VCaP (cell line): ENCODE data around the gene LTN1.

Source experiments
- H3K27ac ChIP-seq: fragments of 450-650 bp; 2 replicates; pipeline ENCODE4 v1.5.1; 2017
- TF ChIP-seq, protein P1 (sequence below): fragments of 450-650 bp; conservative IDR thresholded peaks from 2 replicates; pipeline ENCODE4 v1.5.1; 2017; ENCODE audit warnings: mild to moderate bottlenecking, moderate library complexity

LTN1 gene

GRCh38 chr21:28906236-28906635, 86.4 kb downstream of the LTN1 start:
- TF ChIP-seq, protein P1, sequence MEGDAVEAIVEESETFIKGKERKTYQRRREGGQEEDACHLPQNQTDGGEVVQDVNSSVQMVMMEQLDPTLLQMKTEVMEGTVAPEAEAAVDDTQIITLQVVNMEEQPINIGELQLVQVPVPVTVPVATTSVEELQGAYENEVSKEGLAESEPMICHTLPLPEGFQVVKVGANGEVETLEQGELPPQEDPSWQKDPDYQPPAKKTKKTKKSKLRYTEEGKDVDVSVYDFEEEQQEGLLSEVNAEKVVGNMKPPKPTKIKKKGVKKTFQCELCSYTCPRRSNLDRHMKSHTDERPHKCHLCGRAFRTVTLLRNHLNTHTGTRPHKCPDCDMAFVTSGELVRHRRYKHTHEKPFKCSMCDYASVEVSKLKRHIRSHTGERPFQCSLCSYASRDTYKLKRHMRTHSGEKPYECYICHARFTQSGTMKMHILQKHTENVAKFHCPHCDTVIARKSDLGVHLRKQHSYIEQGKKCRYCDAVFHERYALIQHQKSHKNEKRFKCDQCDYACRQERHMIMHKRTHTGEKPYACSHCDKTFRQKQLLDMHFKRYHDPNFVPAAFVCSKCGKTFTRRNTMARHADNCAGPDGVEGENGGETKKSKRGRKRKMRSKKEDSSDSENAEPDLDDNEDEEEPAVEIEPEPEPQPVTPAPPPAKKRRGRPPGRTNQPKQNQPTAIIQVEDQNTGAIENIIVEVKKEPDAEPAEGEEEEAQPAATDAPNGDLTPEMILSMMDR = no peak
- no peak overlapping the region for H3K27ac ChIP-seq

DNA sequence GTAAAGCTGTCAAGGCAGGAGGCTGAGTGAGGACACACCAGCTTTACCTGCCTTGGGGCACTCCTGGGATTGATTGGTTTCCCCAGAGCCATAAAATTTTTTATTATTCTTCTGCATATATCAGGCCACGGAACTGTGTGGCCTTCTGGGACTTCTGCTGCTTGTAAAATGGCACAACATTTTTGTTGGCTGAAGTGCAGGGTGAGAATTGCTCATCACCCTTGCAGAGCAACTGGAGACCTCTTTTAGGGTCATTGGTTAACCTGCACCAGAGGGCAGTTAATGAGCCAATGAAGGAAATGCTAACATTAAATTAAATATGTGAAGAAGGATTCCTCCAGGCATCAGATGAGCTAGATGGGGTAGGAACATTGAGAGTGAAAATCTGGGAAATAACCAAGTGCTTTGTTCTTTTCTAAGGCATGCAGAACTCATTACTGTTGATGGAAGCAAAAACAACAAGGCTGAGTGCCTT, 87.7 kb downstream of the LTN1 start:
- H3K27ac ChIP-seq = peak overlapping the region; percentile 24
- TF ChIP-seq, protein P1 = no peak

DNA sequence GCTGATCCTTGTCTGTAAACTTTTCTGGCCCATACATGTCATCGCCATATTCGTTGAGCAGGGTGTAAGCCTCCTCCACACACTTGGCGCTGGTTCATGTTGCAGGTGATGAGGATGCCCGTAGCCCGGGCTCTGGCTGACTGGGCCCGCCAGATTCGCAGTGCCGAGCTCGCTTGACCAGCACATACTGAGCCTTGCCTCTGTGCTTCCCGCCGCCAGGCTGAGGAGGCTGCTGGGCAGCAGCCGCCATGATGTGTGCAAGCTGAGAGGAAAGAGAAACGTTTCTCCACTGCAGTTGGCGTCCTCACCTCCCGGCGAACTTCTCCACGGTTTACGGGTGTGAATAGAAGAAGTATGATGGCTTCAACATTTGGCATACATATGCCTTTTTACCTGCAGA, 89.2 kb downstream of the LTN1 start:
- TF ChIP-seq, protein P1 = no peak
- no peak overlapping the region for H3K27ac ChIP-seq

- H3K27ac ChIP-seq = no peak overlapping the region
- TF ChIP-seq, protein P1 = no peak
These were observed 92.2 kb downstream of the LTN1 start for GRCh38 chr21:28900481-28900880.

- TF ChIP-seq, protein P1 = no peak
- no peak overlapping the region for H3K27ac ChIP-seq
These were observed 92.9 kb downstream of the LTN1 start for GRCh38 chr21:28899744-28900143.

- no peak overlapping the region for H3K27ac ChIP-seq
- TF ChIP-seq, protein P1 = no peak
These were observed 93.5 kb downstream of the LTN1 start for GRCh38 chr21:28899220-28899619.

DNA sequence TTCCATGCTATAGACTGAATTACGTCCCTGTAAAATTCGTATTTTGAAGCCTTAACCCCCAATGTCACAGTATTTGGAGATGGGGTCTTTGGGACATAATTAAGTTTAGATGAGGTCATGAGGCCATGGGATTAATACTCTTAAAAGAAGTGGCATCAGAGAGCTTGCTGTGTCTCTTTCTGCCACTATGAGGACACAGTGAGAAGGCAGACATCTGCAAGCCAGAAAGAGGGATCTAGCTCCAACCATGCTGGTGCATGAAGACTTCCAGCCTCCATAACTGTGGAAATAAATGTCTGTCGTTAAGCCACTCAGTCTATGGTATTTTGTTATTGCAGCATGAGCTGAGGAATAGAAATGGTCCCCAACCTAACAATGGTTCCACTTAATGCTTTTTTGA, 99.0 kb downstream of the LTN1 start:
- TF ChIP-seq, protein P1 = no peak
- H3K27ac ChIP-seq = no peak overlapping the region
